Measurements from ENCODE around the gene TNRC6C. TPM values are rescaled to one million over a fixed set of nuclear protein-coding genes. Genes with fewer than 3 reads are reported as not detected.

TNRC6C gene
- total and polyA plus RNA-seq, 2 of the 13 experiments (the other 11 are each of a cell fraction or from before 2014, with no cell fraction given) = 0.66 to 4.9 TPM

GRCh38 chr17:78144736-78145641, 186.5 kb downstream of the TNRC6C start (continued):
- TF ChIP-seq CBX2 (IDR thresholded peaks at IDR 0.05; ENCODE audit: low read depth, low read length) (no peak), CBX2 (CRISPR knock-in tag; IDR thresholded peaks at IDR 0.05; ENCODE audit: low read depth) (no peak)

GRCh38 chr17:78146471-78146869, 188.0 kb downstream of the TNRC6C start:
- H4K20me1 ChIP-seq (ENCODE audit: insufficient read depth, low read length) = no peaks in the 10 kb centered on the region
- H3K36me3 ChIP-seq (replicated peaks in 1 of 2; ENCODE audit: control insufficient read depth in 1 of 2, insufficient read depth in 2 of 2, low read length in 2 of 2) = no peaks in the 10 kb centered on the region
- H3K9ac ChIP-seq (ENCODE audit: insufficient read depth, low read depth, low read length) = no peak overlapping the region
- H3K4me2 ChIP-seq (ENCODE audit: low read depth, low read length) = no peak overlapping the region
- H3K4me3 ChIP-seq (replicated peaks in 1 of 3; ENCODE audit: insufficient read depth in 1 of 3, low read depth in 2 of 3, low read length in 3 of 3) = no peak overlapping the region; a peak in 1 of 6 replicates
- in situ Hi-C loops (cut with HindIII; ENCODE audit: extremely low pct_ligation_motif_present, low pct_unique_long_range_greater_than_20kb) = no loop called here
- no peak overlapping the region for H2AFZ ChIP-seq (ENCODE audit: low read length)
- DNase-seq (ENCODE audit: low spot score) (no peak), FAIRE-seq (no peak), ATAC-seq (no peak)
- intact Hi-C loops (cut with micrococcal nuclease; ENCODE audit: unreplicated experiment) = no loop called here
- H3K79me2 ChIP-seq (ENCODE audit: insufficient read depth, low read length) = no peaks in the 10 kb centered on the region
- peak; percentile 93 for TF ChIP-seq CHD4 (IDR thresholded peaks at IDR 0.05; ENCODE audit: borderline replicate concordance, low read length)
- TF ChIP-seq ZMYM3 (CRISPR knock-in tag; IDR thresholded peaks at IDR 0.05) = peak; percentile 96
- TF ChIP-seq ZGPAT (CRISPR knock-in tag; IDR thresholded peaks at IDR 0.05) = no peak
- no peak for TF ChIP-seq ZNF543 (CRISPR knock-in tag; IDR thresholded peaks at IDR 0.05)
- 0 out of 2 replicates have a peak, but pooled peaks have one; percentile 26 for TF ChIP-seq ZNF839 (CRISPR knock-in tag; IDR thresholded peaks at IDR 0.05; ENCODE audit: borderline replicate concordance)
- 0 out of 2 replicates have a peak, but pooled peaks have one; percentile 50 for TF ChIP-seq NFIB (CRISPR knock-in tag; IDR thresholded peaks at IDR 0.05; ENCODE audit: borderline replicate concordance)
- 0 out of 2 replicates have a peak, but pooled peaks have one; percentile 42 for TF ChIP-seq ADNP (CRISPR knock-in tag; IDR thresholded peaks at IDR 0.05)
- 0 out of 2 replicates have a peak, but pooled peaks have one; percentile 40 for TF ChIP-seq ZNF281 (CRISPR knock-in tag; IDR thresholded peaks at IDR 0.05; ENCODE audit: borderline replicate concordance)
- no peak for TF ChIP-seq EZH2 (conservative IDR thresholded peaks at IDR 0.05; ENCODE audit: low read depth, low read length)
- peak; percentile 73 for TF ChIP-seq ZMYM2 (CRISPR knock-in tag; IDR thresholded peaks at IDR 0.05)
- no peak for TF ChIP-seq NFYB (CRISPR knock-in tag; IDR thresholded peaks at IDR 0.05)
- TF ChIP-seq ZBTB7A (CRISPR knock-in tag; IDR thresholded peaks at IDR 0.05) = peak; percentile 31; the same call in 1 of the 2 replicates
- TF ChIP-seq ZNF605 (CRISPR knock-in tag; IDR thresholded peaks at IDR 0.05) = peak; percentile 37; the same call in 1 of the 2 replicates
- TF ChIP-seq KDM1A (CRISPR knock-in tag; IDR thresholded peaks at IDR 0.05) = peak; percentile 58; the same call in 1 of the 2 replicates
- peak; percentile 98 for TF ChIP-seq ZNF629 (CRISPR knock-in tag; conservative IDR thresholded peaks at IDR 0.05)
- peak; percentile 50 for TF ChIP-seq ZNF883 (CRISPR knock-in tag; IDR thresholded peaks at IDR 0.05; ENCODE audit: not compliant biosample characterization)
- no peak for TF ChIP-seq ZNF354B (CRISPR knock-in tag; IDR thresholded peaks at IDR 0.05)
- CTCF ChIA-PET (ENCODE audit: low intra/inter-chr PET ratio, low total read pairs) = no interaction called here
- POLR2A ChIA-PET = no interaction called here
- no peaks in the 10 kb centered on the region for H3K9me3 ChIP-seq (ENCODE audit: low read length)
- 56% methylated on average over 7 of the region's 7 CpGs for WGBS (ENCODE audit: low lambda C conversion rate)
- peaks cover 89% of the 10 kb centered on the region for H3K4me1 ChIP-seq (ENCODE audit: insufficient read depth, low read length)
- H3K27me3 ChIP-seq (ENCODE audit: control insufficient read depth in 1 of 2, insufficient read depth in 2 of 2, low read length in 2 of 2) = peaks cover 8 to 24% of the 10 kb centered on the region in 2 experiments; a peak in 4 of 5 replicates
- BruUV-seq (replicated peaks) = no TSS peak
- no peak overlapping the region for H3K27ac ChIP-seq (ENCODE audit: extremely low read length, insufficient read depth, low read length)
